ENCODE results near the gene PHACTR4.
A peak's percentile ranks its signal among the peaks of the same experiment; 100 is the strongest.

Gene PHACTR4

DNA sequence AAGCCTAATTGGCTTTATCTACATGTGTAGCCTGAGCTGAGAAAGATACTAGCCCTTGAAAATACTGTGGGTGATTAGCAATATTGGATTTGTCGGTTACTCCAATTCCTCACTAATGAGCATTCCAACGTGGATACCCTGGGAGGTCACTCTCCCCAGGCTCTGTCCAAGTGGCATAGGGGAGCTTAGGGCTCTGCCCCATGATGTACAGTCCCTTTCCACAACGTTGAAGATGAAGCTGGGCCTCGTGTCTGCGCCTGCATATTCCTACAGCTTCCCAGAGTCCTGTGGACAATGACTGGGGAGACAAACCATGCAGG lies 138.9 kb downstream of the PHACTR4 start:
- Histone ChIP-seq H4K20me1 (ENCODE audit: low read depth, low read length) (no peaks in the 10 kb centered on the region), H3K27me3 (ENCODE audit: low read length) (no peaks in the 10 kb centered on the region), H3K4me3 (ENCODE audit: insufficient read depth, low read length, poor library complexity, severe bottlenecking) (peak overlapping the region; percentile 79), H3K4me2 (ENCODE audit: low read depth, low read length, poor library complexity, severe bottlenecking) (peak overlapping the region; percentile 84), H2AFZ (ENCODE audit: low read depth, low read length, severe bottlenecking) (no peak overlapping the region), H3K79me2 (ENCODE audit: insufficient read depth, low read length) (peaks cover 31% of the 10 kb centered on the region), H3K9me2 (replicated peaks; ENCODE audit: insufficient read depth, low read length) (no peaks in the 10 kb centered on the region), H3K27ac (ENCODE audit: low read depth, low read length) (peak overlapping the region; percentile 96), H3K36me3 (ENCODE audit: low read length) (peaks cover 46% of the 10 kb centered on the region), H3K9me3 (ENCODE audit: insufficient read depth, low read length) (no peaks in the 10 kb centered on the region), H3F3A (ENCODE audit: insufficient read depth) (peaks cover 91% of the 10 kb centered on the region), H3K9ac (ENCODE audit: low read length) (peak overlapping the region; percentile 89)
- TF ChIP-seq CTCF (IDR thresholded peaks at IDR 0.05; ENCODE audit: insufficient read depth, low read length, poor library complexity, severe bottlenecking) (no peak), EZH2phosphoT487 (conservative IDR thresholded peaks at IDR 0.05; ENCODE audit: low read length) (no peak)

- Histone ChIP-seq H3K36me3 (ENCODE audit: low read length) (peaks cover 48% of the 10 kb centered on the region), H3K9me2 (replicated peaks; ENCODE audit: insufficient read depth, low read length) (no peaks in the 10 kb centered on the region), H3K4me2 (ENCODE audit: low read depth, low read length, poor library complexity, severe bottlenecking) (peak overlapping the region; percentile 84), H4K20me1 (ENCODE audit: low read depth, low read length) (no peaks in the 10 kb centered on the region), H3K4me3 (ENCODE audit: insufficient read depth, low read length, poor library complexity, severe bottlenecking) (no peak overlapping the region), H3K27me3 (ENCODE audit: low read length) (no peaks in the 10 kb centered on the region), H3F3A (ENCODE audit: insufficient read depth) (peaks cover 95% of the 10 kb centered on the region), H3K27ac (ENCODE audit: low read depth, low read length) (peak overlapping the region; percentile 96), H3K9me3 (ENCODE audit: insufficient read depth, low read length) (no peaks in the 10 kb centered on the region), H2AFZ (ENCODE audit: low read depth, low read length, severe bottlenecking) (no peak overlapping the region), H3K9ac (ENCODE audit: low read length) (peak overlapping the region; percentile 89), H3K79me2 (ENCODE audit: insufficient read depth, low read length) (peaks cover 31% of the 10 kb centered on the region)
- TF ChIP-seq CTCF (IDR thresholded peaks at IDR 0.05; ENCODE audit: insufficient read depth, low read length, poor library complexity, severe bottlenecking) = no peak
- no peak for TF ChIP-seq EZH2phosphoT487 (conservative IDR thresholded peaks at IDR 0.05; ENCODE audit: low read length)
Measured at GRCh38 chr1:28509705-28510272, 140.2 kb downstream of the PHACTR4 start.

DNA sequence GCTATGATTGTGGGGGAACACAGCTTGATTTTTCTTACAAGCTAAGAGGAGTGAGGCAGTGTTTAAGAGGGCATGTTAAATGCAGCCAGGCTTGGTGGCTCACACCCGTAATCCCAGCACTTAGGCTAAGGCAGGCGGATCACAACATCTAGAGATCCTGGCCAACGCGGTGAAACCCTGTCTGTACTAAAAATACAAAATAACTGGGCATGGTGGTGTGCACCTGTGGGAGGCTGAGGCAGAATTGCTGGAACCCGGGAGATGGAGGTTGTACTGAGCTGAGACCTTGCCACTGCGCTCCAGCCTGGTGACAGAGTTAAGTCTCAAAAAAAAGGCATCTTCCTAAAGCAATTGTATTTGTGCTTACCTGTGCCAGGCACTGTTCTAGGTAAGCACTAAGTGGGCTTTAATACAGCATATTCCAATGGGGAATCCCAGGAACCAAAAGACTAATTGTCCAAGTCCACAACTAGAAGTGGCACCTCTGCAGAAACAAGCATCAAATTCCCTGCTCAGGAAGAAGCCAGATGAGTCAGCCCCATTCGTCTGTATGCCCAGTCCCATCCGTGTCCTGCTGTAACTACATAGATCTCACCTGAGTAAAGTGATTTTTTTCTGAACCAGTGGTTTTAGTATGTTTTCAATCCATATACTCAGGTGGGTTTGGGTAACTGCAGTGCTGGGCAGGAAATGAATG lies 140.9 kb downstream of the PHACTR4 start:
- no peaks in the 10 kb centered on the region for H4K20me1 ChIP-seq (ENCODE audit: low read depth, low read length)
- H3F3A ChIP-seq (ENCODE audit: insufficient read depth) = peaks cover 95% of the 10 kb centered on the region
- peak overlapping the region; percentile 96 for H3K27ac ChIP-seq (ENCODE audit: low read depth, low read length)
- no peaks in the 10 kb centered on the region for H3K27me3 ChIP-seq (ENCODE audit: low read length)
- H3K4me3 ChIP-seq (ENCODE audit: insufficient read depth, low read length, poor library complexity, severe bottlenecking) = no peak overlapping the region
- TF ChIP-seq EZH2phosphoT487 (conservative IDR thresholded peaks at IDR 0.05; ENCODE audit: low read length) (no peak), CTCF (IDR thresholded peaks at IDR 0.05; ENCODE audit: insufficient read depth, low read length, poor library complexity, severe bottlenecking) (no peak)
- H3K9ac ChIP-seq (ENCODE audit: low read length) = peak overlapping the region; percentile 89
- no peak overlapping the region for H2AFZ ChIP-seq (ENCODE audit: low read depth, low read length, severe bottlenecking)
- H3K79me2 ChIP-seq (ENCODE audit: insufficient read depth, low read length) = peaks cover 27% of the 10 kb centered on the region
- peaks cover 48% of the 10 kb centered on the region for H3K36me3 ChIP-seq (ENCODE audit: low read length)
- H3K9me3 ChIP-seq (ENCODE audit: insufficient read depth, low read length) = no peaks in the 10 kb centered on the region
- H3K9me2 ChIP-seq (replicated peaks; ENCODE audit: insufficient read depth, low read length) = no peaks in the 10 kb centered on the region
- H3K4me2 ChIP-seq (ENCODE audit: low read depth, low read length, poor library complexity, severe bottlenecking) = peak overlapping the region; percentile 84

Data from SU-DHL-6 (cell line).